T-helper 2 cell treated with Interferon-gamma antibody and Interleukin-4, amounts not matched to agents 100 ng/mL and 5 ng/mL, for 36 hours (primary cell): ENCODE results near the gene MTRFR. TPM values are rescaled to one million over a fixed set of nuclear protein-coding genes. Genes with fewer than 3 reads are reported as not detected.
"Not testable (repeated sequence)": the region's sequence is repeated elsewhere in the genome, so short reads cannot be mapped to it uniquely, and the experiment has no call there.

Experiments
- intact Hi-C: fragments of 100-400 bp; cut with micrococcal nuclease; formaldehyde crosslinking; loops from one replicate; pipeline ENCODE4 v1.15.1; 2023
- total RNA-seq: library from RNA; stranded (reverse); gene quantifications from 2 replicates; pipeline ENCODE4 v1.2.3, GENCODE V29; 2022

MTRFR gene
- total RNA-seq = 25.8 and 27.4 TPM in 2 replicates

- intact Hi-C loops = loop anchor here (1.0 to 10.0 kb wide), 10 partner anchors 10 to 706 kb away; partner anchors contain the start of genes DENR, KNTC1, OGFOD2 and PITPNM2
These were observed at the start of gene MTRFR, which contains the start of gene MPHOSPH9 for GRCh38 chr12:123232807-123233504. Gene MTRFR (plus strand): TSS chr12:123233436. CDS start chr12:123253675, 20,239 bp downstream. Gene MPHOSPH9 (minus strand): TSS chr12:123233141. CDS start chr12:123230364, 2,777 bp downstream.

DNA sequence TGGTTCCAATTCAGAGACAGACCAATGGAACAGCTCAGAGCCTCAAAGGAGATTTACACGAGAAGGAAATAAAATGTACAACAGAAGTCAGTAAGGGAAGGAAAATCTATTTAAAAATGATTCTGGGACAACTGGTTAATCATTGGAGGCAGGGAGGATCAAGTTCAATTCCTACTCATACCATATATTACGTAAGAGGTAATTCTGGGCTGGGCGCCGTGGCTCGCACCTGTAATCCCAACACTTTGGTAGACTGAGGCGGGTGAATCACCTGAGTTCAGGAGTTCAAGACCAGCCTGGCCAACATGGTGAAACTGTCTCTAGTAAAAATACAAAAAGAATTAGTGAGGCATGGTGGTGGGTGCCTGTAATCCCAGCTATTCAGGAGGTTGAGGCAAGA, 45.6 kb upstream of the MTRFR start:
- intact Hi-C loops = no loop called here

- intact Hi-C loops = no loop called here
These were observed 33.3 kb upstream of the MTRFR start for GRCh38 chr12:123199936-123200335.

- intact Hi-C loops = no loop called here
These were observed 32.8 kb upstream of the MTRFR start for GRCh38 chr12:123200414-123200813.

GRCh38 chr12:123206794-123207193, 26.4 kb upstream of the MTRFR start:
- intact Hi-C loops = not testable (repeated sequence)

DNA sequence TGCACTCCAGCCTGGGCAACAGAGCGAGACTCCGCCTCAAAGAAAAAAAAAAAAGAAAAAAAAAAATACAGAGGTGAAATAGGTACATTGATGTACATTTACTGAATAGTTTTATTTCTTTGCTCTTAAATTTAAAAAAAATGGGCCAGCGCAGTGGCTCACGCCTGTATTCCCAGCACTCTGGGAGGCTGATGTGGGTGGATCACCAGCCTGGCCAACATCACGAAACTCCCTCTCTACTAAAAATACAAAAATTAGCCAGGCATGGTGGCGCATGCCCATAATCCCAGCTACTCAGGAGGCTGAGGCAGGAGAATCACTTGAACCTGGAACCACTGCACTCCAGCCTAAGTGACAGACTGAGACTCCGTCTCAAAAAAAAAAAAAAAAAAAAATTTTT, 25.4 kb upstream of the MTRFR start:
- intact Hi-C loops = not testable (repeated sequence)

DNA sequence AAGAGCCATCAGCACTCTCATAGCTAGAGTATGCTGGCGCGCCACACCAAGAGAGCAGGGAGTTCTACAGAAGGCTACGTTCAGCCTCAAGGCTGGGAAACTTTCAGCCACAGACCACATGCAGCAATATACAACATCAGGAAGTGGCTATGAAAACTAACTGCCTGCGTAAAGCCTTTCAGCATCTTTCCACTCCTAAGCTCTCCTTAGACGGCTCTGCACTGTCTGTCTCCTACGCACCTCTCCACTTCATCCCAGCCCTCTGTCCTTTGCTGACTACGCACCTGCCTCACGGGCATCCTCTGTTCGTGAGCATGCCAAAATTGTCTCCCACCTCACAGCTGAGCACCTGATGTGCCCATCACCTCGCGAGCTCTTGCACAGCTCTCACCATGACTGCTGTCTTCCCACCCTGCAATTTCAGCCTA, 10.0 kb upstream of the MTRFR start:
- intact Hi-C loops = loop anchor here (1.0 kb wide), 1 partner anchor 10 kb away; the partner anchor contains the start of genes MPHOSPH9 and MTRFR

DNA sequence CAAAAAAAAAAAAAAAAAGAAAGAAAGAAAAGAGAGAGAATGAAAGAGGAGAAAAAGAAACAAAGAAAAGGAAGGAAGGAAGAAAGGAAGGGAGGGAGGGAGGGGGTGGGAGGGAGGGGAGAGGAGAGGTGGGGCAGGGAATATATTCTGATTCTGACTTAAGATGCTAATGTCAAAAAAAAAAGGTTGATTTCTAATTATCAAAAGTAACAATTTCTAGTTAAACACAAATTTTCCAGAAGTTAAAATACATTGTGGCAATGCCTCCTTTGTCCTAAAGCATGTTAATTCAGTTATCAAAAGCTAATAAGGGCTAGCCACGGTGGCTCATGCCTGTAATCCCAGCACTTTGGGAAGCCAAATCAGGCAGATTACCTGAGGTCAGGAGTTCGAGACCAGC, 7.8 kb upstream of the MTRFR start:
- intact Hi-C loops = no loop called here

DNA sequence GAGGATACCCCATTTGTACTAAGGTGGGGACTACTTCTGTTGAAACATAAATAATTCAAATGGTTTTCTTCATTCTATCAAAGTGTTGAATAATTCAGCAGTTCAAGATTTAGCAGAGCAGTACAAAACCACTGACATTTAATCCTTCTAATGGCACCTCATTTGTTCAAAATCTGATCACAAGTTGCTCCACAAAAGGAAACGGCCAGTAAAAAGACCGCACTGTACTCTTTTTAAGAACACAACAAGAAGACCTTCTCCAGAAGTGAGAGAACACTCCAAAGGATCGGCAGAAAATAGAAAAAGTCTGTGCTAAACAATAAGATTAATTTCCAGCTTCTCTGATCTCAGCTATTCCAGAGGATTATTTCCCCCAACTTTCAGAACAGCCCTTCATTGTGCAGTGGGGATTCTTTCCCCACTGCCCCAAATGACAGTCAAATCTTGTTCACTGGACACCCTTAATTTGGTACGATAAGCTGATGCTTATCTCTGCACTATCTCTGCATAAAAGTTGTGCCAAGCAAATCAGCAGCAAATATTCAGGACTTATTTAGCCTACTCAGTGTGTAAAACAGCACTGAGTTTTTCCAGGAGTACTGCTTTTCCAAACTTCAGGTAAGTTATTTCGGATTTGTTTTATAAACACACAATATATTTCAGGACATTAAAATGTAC, 5.5 kb upstream of the MTRFR start:
- intact Hi-C loops = no loop called here

DNA sequence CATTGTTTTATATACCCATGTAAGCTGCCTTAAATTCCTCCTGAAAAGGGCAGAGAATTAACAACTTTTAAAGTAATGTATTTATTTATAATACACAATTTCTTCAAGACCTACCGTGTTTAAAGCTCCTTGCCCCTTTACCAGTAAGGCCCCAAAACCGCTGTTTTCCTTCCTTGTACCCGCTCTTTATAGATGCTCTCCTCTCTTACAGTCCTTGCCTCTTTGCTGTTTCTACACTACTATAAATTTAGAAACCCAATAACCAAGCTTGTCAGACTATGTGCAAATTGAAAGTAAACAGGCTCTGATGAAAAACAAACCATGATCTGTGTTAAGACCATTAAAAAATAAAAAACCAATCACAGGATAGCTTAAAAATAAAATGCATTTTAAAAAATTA, 4.2 kb upstream of the MTRFR start:
- intact Hi-C loops = no loop called here

- intact Hi-C loops = loop anchor here (2.0 to 10.0 kb wide), 5 partner anchors 81 to 705 kb away; partner anchors contain the start of genes DENR, KNTC1, PITPNM2 and RSRC2
These were observed 1.3 kb upstream of the MTRFR start for GRCh38 chr12:123231931-123232330.

- intact Hi-C loops = loop anchor here (2.0 to 10.0 kb wide), 5 partner anchors 82 to 705 kb away; partner anchors contain the start of genes DENR, KNTC1, PITPNM2 and RSRC2
These were observed 797 bp upstream of the MTRFR start for GRCh38 chr12:123232472-123232806.

DNA sequence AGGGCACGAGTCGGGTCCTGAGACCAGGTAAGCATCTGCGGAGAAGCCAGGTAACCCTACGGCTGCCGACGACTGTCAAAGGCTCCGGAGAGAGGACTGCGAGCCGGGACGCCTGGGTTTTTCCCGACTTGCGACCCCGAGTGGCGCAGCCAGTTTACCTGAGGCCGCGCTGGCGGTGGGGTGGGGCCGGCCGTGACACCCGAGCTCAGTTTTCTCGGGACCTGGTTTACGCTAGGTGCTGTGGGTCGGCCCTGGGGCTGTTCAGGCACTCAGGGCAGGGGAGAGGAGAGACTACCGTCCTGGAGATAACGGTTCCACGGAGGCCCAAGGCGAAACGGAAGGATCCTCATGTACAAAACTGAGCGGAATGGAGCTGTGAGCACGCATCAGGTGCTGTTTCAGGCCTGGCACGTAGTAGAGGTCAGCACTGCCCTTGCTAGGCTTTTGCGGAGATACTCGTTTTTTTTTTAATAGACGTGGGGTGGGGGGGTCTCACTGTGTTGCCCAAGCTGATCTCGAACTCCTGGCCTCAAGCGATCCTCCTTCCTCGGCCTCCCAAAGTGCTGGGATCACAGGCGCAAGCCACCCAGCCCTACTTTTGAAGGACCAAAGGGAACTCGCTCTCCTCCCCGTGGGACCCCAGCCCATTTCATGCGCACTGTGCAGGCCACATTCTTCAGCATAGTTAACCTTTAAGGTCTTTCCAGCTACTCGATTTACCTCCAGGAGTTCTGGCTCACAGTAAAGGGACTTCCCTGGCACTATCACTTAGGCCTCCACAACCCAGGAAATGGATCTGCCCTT, 471 bp downstream of the MTRFR start:
- intact Hi-C loops = loop anchor here (1.0 to 10.0 kb wide), 10 partner anchors 10 to 706 kb away; partner anchors contain the start of genes DENR, KNTC1, OGFOD2 and PITPNM2

GRCh38 chr12:123237646-123238329, 4.6 kb downstream of the MTRFR start:
- intact Hi-C loops = loop anchor here (1.0 to 10.0 kb wide), 3 partner anchors 194 to 343 kb away; partner anchors contain the start of genes SNRNP35 and VPS37B

DNA sequence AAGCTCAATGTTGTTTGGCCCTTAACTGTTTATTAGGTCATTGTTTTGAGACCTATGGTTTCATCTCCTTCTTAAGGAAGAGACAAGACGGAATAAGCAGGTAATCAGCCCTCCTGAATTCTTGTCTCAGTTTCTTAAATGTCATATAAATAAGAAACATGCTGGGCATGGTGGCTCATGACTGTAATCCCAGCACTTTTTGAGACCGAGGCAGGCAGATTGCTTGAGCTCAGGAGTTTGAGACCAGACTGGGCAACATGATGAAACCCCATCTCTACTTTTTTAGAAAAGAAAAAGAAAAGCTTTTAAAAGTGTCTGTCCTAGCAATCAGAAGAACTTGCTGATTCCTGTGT, 5.1 kb downstream of the MTRFR start:
- intact Hi-C loops = loop anchor here (1.0 to 10.0 kb wide), 3 partner anchors 195 to 344 kb away; partner anchors contain the start of genes SNRNP35 and VPS37B

DNA sequence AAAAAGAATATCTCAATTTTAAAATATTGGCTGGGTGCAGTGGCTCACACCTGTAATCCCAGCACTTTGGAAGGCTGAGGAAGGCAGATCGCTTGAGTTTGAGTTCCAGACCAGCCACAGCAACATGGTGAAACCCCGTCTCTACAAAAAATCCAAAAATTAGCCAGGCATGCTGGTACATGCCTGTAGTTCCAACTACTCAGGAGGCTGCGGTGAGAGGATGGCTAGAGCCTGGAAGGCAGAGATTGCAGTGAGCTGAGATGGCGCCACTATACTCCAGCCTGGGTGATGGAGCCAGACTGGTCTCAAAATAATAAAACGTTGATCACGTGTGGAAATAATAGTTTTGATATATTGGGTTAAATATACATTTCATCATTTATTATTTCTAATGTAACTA, 5.7 kb downstream of the MTRFR start:
- intact Hi-C loops = loop anchor here (1.0 to 10.0 kb wide), 3 partner anchors 196 to 344 kb away; partner anchors contain the start of genes SNRNP35 and VPS37B

GRCh38 chr12:123242116-123242904, 9.1 kb downstream of the MTRFR start:
- intact Hi-C loops = no loop called here

GRCh38 chr12:123243671-123244262, 10.5 kb downstream of the MTRFR start:
- intact Hi-C loops = no loop called here

GRCh38 chr12:123245678-123246077, 12.4 kb downstream of the MTRFR start:
- intact Hi-C loops = no loop called here
